Keratinocyte (primary cell): ENCODE data around the gene KRT14.

Experiments
- EZH2 ChIP-seq: IDR thresholded peaks from one replicate; pipeline ENCODE4 v1.6.1; 2012; ENCODE audit warnings: inconsistent platforms, mild to moderate bottlenecking, low read length, moderate library complexity
- TF ChIP-seq, protein P1 (sequence below), 3 experiments: IDR thresholded peaks in 1 of 3; conservative IDR thresholded peaks in 1 of 3; optimal IDR thresholded peaks in 1 of 3; 2 replicates in 2 of 3; 3 replicates in 1 of 3; pipeline versions ENCODE3 to v1.5.1; 2011; ENCODE audit warnings: low read length in 3 of 3, mild to moderate bottlenecking in 3 of 3, moderate library complexity in 2 of 3, control low read depth in 1 of 3, inconsistent platforms in 1 of 3; ENCODE audit not compliant: insufficient read depth in 2 of 3; ENCODE audit errors: extremely low read depth in 1 of 3

DNA sequence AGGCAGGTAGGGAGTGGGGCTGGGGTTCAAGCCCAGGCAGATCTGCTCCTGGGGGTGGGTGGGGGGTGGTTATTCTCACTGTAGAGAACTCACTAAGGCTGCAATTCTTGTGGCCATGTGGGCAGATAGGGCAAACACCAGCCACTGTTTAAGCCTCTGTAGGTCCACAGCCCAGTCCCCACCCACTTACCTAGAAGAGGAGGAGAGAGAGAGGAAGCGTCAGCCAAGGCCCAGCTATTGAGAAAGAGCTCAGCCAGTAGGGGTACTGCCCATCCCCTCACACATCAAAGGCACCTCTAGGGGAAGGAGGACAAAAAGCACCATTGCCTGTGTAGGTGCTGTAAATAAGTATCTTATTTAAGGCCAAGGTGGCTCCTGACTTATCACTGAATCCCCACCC, 13.0 kb upstream of the KRT14 start:
- TF ChIP-seq, protein P1, sequence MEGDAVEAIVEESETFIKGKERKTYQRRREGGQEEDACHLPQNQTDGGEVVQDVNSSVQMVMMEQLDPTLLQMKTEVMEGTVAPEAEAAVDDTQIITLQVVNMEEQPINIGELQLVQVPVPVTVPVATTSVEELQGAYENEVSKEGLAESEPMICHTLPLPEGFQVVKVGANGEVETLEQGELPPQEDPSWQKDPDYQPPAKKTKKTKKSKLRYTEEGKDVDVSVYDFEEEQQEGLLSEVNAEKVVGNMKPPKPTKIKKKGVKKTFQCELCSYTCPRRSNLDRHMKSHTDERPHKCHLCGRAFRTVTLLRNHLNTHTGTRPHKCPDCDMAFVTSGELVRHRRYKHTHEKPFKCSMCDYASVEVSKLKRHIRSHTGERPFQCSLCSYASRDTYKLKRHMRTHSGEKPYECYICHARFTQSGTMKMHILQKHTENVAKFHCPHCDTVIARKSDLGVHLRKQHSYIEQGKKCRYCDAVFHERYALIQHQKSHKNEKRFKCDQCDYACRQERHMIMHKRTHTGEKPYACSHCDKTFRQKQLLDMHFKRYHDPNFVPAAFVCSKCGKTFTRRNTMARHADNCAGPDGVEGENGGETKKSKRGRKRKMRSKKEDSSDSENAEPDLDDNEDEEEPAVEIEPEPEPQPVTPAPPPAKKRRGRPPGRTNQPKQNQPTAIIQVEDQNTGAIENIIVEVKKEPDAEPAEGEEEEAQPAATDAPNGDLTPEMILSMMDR (optimal IDR thresholded peaks at IDR 0.05 in 1 of 3, IDR thresholded peaks at IDR 0.05 in 1 of 3, conservative IDR thresholded peaks at IDR 0.05 in 1 of 3; ENCODE audit: extremely low read depth in 1 of 3, insufficient read depth in 2 of 3, low read length in 3 of 3) = no peak
- no peak for TF ChIP-seq EZH2
